ENCODE measurements around the gene DMAC2.
A peak's percentile ranks its signal among the peaks of the same experiment; 100 is the strongest.

The DMAC2 gene

DNA sequence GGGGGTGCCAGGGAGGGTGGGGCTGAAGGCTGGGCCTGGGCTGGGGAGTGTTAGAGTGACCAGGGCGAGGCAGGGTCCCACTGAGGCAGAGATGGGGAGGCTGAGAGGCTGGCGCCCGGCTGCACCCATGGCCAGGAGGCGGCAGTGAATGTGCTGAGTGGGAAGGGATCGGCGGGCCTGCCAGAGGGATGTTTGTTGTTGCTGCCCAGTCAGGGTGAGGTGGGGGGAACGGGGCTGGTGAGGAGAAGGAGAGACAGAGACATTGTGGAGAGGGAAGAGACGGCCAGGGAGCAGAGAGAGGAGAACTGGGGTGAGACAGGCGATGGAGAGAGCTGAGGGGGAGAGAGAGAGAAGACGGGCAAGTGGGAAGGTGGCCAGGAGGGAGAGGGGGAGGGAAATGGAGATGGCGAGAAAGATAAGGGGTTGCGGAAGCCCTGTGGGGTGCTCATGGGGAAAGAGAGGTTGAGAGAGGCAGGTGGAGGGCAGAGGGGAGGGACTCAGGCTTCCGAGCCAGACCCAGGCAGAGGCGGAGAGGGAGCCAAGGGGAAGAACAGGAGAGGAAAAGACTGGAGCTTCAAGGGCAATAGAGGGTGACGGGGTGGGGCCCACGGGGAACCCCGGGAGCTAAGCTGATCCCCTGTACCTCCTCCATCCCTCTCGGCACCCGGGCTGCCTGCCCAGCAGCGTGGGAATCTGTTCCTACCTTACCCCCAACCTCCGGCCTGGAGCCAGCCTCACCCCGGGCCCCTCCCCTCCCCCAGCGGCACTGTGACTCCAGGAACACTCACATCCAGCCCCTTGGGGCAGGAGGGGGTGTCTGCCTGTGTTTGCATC, 11.8 kb downstream of the DMAC2 start:
- WGBS = 12% methylated on average over 23 of the region's 23 CpGs
- H3K36me3 ChIP-seq (ENCODE audit: insufficient read depth, low read length) = peaks cover 33% of the 10 kb centered on the region
- H3K27ac ChIP-seq (ENCODE audit: low read depth, low read length) = no peak overlapping the region
- peak overlapping the region; percentile 39; the same call in 1 of the 2 replicates for H3K9ac ChIP-seq (ENCODE audit: low read depth, low read length)
- no peaks in the 10 kb centered on the region for H3K9me3 ChIP-seq (ENCODE audit: insufficient read depth, low read depth, low read length)
- H3K4me1 ChIP-seq (ENCODE audit: insufficient read depth, low read length) = peaks cover 11% of the 10 kb centered on the region
- peak overlapping the region; percentile 53 for H3K4me3 ChIP-seq (ENCODE audit: low read length)
- no peaks in the 10 kb centered on the region for H3K27me3 ChIP-seq (ENCODE audit: insufficient read depth, low read length)

DNA sequence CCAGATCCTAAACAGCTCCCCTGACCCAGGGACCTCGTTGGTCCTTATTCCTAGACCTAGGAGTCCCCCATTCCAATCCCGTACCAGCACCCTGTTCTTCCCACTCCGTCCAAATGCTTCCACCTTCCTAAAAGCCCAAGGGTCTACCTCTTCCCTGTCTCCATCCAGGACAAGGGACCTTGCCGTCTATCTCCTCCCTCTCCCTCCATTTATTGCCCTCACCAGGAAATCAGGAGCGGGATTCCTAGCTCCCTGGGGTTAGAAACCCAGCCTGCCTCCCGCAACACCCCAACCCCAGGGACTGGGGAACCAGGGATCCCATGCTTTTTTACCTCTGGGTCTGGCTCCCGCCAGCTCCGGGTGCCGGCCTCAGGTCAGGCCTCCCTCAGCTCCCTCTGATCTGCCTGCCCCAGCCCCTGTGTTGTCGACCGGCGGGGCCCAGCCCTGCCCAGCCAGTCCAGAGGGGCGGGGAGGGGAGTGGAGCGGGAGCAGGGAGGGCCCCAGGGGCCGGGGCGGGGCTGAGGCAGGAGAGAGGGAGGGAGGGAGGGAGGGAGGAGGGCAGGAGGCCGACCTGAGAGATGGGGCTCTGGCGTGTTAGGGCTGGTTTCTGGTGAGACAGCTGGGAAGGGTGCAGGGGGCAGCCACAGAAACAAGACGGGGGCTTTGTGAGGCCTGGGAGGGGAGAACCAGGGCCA, 12.6 kb downstream of the DMAC2 start, which contains the start of gene B3GNT8:
TSS of gene B3GNT8 (minus strand) at position 423 of the 695 bp plus-strand sequence. CDS start 596 bp downstream, outside the sequence.
- Histone ChIP-seq H3K4me3 (ENCODE audit: low read length) (peak within 1 kb of the TSS; percentile 57), H3K27me3 (ENCODE audit: insufficient read depth, low read length) (no peaks in the 10 kb centered on the region), H3K9ac (ENCODE audit: low read depth, low read length) (peak within 1 kb of the TSS; percentile 60), H3K27ac (ENCODE audit: low read depth, low read length) (peak within 1 kb of the TSS; percentile 51; the same call in 1 of the 2 replicates), H3K36me3 (ENCODE audit: insufficient read depth, low read length) (peaks cover 31% of the 10 kb centered on the region), H3K9me3 (ENCODE audit: insufficient read depth, low read depth, low read length) (no peaks in the 10 kb centered on the region), H3K4me1 (ENCODE audit: insufficient read depth, low read length) (peaks cover 11% of the 10 kb centered on the region)
- 8% methylated on average over 19 of the region's 19 CpGs for WGBS

DNA sequence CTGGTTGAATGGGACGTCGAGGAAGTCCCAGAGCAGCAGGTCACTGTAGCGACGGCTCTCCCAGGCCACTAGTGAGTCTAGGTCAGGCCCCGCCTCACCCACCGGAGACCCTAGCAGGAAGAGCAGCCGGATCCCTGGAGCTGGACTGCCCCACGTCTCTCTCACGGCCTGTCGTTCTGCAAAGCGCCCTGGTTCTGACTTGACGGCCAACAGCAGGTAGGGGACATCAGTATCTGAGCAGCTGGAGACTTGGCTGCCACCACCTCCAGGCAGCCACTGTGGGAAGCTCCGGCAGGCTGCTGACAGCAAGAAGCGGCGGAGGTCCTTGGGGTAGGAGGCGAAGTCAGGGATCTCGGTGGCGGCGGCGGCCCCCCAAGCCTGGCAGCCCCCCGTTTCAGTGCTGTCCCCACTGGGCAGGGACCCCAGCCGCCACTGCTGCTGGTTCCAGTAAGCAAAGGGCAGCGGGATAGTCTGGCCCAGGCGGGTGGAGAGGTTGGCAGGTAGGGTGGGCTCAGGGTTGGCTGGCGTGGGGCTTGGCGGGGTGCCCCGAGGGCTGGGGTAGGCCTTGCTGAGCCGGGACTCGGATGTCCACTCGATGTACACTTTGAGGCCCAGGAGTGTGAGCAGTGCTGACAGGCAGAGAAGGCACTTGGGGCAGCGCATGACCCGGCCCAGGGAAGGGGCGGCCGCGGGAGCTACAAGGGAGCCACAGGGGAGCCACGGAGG, 13.4 kb downstream of the DMAC2 start:
- Histone ChIP-seq H3K4me1 (ENCODE audit: insufficient read depth, low read length) (peaks cover 11% of the 10 kb centered on the region), H3K4me3 (ENCODE audit: low read length) (peak overlapping the region; percentile 57; the same call in 1 of the 2 replicates), H3K36me3 (ENCODE audit: insufficient read depth, low read length) (peaks cover 24% of the 10 kb centered on the region), H3K9ac (ENCODE audit: low read depth, low read length) (no peak overlapping the region), H3K27me3 (ENCODE audit: insufficient read depth, low read length) (no peaks in the 10 kb centered on the region), H3K27ac (ENCODE audit: low read depth, low read length) (no peak overlapping the region), H3K9me3 (ENCODE audit: insufficient read depth, low read depth, low read length) (no peaks in the 10 kb centered on the region)
- 89% methylated on average over 36 of the region's 36 CpGs for WGBS

DNA sequence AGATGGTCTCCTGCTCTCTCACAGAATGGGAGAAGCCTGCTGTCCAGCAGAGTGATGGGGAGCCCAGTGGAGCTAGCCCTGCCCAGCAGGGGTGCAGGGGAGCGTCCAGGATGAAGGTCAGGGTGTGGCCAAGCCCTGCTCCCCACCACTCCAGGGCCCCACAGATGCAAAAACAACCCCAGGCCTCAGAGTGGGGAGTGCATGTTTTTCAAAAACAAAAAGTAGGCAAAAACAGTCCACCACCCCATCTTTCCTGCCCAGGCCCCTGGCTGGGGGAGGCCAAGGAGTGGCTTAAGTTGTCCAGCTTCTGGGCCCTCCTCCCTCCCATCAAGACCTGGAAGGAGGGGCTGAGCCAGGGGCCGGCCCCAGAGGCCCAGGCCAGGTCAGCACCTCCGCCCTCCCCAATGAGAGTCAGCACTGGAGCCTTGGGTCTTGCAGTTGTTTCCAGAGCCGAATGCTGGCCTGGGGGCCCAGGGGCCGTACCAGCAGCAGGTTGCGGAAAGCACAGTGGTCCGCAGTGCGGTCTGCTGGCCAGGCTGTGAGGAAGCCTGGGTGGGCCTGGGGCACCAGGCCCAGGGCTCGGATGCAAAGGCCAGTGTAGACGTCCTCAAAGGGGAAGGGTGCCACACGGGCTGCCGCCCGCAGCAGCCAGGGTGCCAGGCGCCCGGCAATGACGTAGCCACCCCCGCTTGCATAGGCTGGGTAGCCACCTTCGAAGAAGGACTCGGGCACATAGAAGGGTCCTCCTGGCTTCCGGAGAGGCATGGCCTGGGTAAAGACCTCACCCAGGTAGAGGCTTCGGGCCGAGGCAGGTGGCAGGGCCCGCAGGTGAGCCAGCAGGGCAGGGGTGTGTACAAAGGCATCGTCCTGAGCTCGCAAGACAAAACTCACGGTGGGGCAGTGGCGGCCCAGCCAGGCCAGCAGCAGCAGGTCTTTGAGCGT, 14.3 kb downstream of the DMAC2 start:
- Histone ChIP-seq H3K27me3 (ENCODE audit: insufficient read depth, low read length) (no peaks in the 10 kb centered on the region), H3K36me3 (ENCODE audit: insufficient read depth, low read length) (peaks cover 16% of the 10 kb centered on the region), H3K4me1 (ENCODE audit: insufficient read depth, low read length) (peaks cover 11% of the 10 kb centered on the region), H3K9me3 (ENCODE audit: insufficient read depth, low read depth, low read length) (no peaks in the 10 kb centered on the region), H3K9ac (ENCODE audit: low read depth, low read length) (no peak overlapping the region), H3K27ac (ENCODE audit: low read depth, low read length) (no peak overlapping the region), H3K4me3 (ENCODE audit: low read length) (no peak overlapping the region)
- WGBS = 95% methylated on average over 28 of the region's 28 CpGs

DNA sequence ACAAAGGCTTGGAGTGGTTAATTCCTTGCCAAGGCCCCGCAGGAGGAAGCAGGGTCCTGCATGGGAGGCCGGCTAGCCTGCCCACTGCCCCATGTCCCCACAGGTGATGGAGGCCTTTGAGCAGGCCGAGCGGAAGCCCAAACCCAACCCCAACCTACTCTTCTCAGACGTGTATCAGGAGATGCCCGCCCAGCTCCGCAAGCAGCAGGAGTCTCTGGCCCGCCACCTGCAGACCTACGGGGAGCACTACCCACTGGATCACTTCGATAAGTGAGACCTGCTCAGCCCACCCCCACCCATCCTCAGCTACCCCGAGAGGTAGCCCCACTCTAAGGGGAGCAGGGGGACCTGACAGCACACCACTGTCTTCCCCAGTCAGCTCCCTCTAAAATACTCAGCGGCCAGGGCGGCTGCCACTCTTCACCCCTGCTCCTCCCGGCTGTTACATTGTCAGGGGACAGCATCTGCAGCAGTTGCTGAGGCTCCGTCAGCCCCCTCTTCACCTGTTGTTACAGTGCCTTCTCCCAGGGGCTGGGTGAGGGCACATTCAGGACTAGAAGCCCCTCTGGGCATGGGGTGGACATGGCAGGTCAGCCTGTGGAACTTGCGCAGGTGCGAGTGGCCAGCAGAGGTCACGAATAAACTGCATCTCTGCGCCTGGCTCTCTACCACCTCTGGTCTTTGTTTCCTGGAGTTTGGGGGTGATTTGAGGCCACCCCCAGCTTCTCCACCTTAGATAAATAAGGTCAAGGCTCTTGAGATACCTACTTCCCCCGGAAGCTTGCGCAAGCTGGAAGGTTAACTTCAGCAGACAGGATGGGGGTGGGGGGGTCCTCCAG, 15.2 kb downstream of the DMAC2 start:
- no peak overlapping the region for H3K4me3 ChIP-seq (ENCODE audit: low read length)
- H3K36me3 ChIP-seq (ENCODE audit: insufficient read depth, low read length) = peaks cover 24% of the 10 kb centered on the region
- H3K9ac ChIP-seq (ENCODE audit: low read depth, low read length) = no peak overlapping the region
- H3K27ac ChIP-seq (ENCODE audit: low read depth, low read length) = no peak overlapping the region
- no peaks in the 10 kb centered on the region for H3K9me3 ChIP-seq (ENCODE audit: insufficient read depth, low read depth, low read length)
- peaks cover 11% of the 10 kb centered on the region for H3K4me1 ChIP-seq (ENCODE audit: insufficient read depth, low read length)
- 90% methylated on average over 21 of the region's 21 CpGs for WGBS
- no peaks in the 10 kb centered on the region for H3K27me3 ChIP-seq (ENCODE audit: insufficient read depth, low read length)

DNA sequence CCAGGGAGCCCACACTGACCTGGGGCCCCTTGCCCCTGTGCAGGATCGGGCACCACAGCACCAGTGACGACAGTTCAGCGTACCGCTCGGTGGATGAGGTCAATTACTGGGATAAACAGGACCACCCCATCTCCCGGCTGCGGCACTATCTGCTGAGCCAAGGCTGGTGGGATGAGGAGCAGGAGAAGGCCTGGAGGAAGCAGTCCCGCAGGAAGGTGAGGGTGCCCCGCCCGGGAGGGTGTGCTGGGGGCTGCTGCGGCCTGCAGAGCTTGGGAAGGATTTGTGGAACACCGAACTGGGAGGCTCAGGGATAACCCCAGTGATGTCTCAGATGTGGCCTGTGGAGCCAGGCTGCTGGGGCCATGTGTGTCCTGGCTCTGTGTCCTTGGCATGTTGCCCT, 16.8 kb downstream of the DMAC2 start:
- Histone ChIP-seq H3K4me1 (ENCODE audit: insufficient read depth, low read length) (peaks cover 5% of the 10 kb centered on the region; the same call in 1 of the 2 replicates), H3K36me3 (ENCODE audit: insufficient read depth, low read length) (peaks cover 32% of the 10 kb centered on the region), H3K9ac (ENCODE audit: low read depth, low read length) (no peak overlapping the region), H3K4me3 (ENCODE audit: low read length) (no peak overlapping the region), H3K27me3 (ENCODE audit: insufficient read depth, low read length) (no peaks in the 10 kb centered on the region), H3K27ac (ENCODE audit: low read depth, low read length) (no peak overlapping the region), H3K9me3 (ENCODE audit: insufficient read depth, low read depth, low read length) (no peaks in the 10 kb centered on the region)
- WGBS = 94% methylated on average over 12 of the region's 12 CpGs

DNA sequence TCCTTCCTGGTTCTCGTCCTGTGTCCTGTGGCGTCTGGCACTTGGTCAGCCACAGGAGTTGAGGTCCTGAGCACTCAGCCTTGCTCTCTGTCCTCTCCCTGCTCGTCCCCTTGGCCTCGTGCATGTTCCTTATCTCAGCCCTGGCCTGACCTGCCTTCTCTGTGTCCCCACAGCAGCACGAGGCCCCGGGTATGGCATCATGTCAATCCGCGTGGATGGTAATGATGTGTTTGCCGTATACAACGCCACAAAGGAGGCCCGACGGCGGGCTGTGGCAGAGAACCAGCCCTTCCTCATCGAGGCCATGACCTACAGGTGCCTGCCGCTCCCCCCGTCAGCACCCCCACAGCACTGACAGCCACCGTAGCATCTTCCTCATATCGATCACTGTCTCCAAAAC, 17.3 kb downstream of the DMAC2 start:
- no peaks in the 10 kb centered on the region for H3K9me3 ChIP-seq (ENCODE audit: insufficient read depth, low read depth, low read length)
- 91% methylated on average over 18 of the region's 18 CpGs for WGBS
- no peak overlapping the region for H3K4me3 ChIP-seq (ENCODE audit: low read length)
- H3K4me1 ChIP-seq (ENCODE audit: insufficient read depth, low read length) = peaks cover 5% of the 10 kb centered on the region; the same call in 1 of the 2 replicates
- no peak overlapping the region for H3K9ac ChIP-seq (ENCODE audit: low read depth, low read length)
- peaks cover 32% of the 10 kb centered on the region for H3K36me3 ChIP-seq (ENCODE audit: insufficient read depth, low read length)
- no peaks in the 10 kb centered on the region for H3K27me3 ChIP-seq (ENCODE audit: insufficient read depth, low read length)
- H3K27ac ChIP-seq (ENCODE audit: low read depth, low read length) = no peak overlapping the region

DNA sequence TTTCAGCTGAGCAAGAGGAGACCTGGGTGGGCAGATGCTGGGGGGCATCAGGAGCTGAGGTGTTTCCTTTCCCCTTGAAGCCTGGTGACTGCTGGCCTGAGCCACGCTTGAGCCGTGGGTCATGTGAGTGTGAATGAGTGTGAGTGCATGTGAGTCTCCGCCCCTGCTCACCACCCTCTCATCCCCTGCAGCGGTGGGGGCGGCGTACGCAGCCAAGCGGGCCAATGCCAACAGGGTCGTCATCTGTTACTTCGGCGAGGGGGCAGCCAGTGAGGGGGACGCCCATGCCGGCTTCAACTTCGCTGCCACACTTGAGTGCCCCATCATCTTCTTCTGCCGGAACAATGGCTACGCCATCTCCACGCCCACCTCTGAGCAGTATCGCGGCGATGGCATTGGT, 17.7 kb downstream of the DMAC2 start:
- WGBS = 95% methylated on average over 20 of the region's 20 CpGs
- Histone ChIP-seq H3K27me3 (ENCODE audit: insufficient read depth, low read length) (no peaks in the 10 kb centered on the region), H3K4me3 (ENCODE audit: low read length) (no peak overlapping the region), H3K9ac (ENCODE audit: low read depth, low read length) (no peak overlapping the region), H3K9me3 (ENCODE audit: insufficient read depth, low read depth, low read length) (no peaks in the 10 kb centered on the region), H3K36me3 (ENCODE audit: insufficient read depth, low read length) (peaks cover 36% of the 10 kb centered on the region), H3K27ac (ENCODE audit: low read depth, low read length) (no peak overlapping the region), H3K4me1 (ENCODE audit: insufficient read depth, low read length) (peaks cover 5% of the 10 kb centered on the region; the same call in 1 of the 2 replicates)

DNA sequence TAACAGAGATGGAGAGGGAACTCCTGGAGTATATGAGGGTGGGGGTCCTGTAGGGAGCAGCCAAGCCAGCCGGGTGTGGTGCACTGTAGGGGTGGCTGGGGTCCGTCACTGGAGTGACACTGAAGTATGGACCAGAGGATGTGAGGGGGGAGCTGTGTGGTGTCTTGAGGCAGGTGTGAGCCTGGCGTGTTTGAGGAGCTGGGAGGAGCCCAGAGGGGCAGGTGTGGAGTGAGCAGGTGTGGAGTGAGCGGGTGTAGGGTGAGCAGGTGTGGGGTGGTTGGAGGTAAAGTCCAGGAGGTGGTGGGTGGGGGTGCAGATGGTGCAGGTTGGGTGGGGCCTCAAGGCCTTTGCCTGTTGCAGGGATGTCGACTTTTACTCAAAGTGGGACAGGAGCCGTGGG, 18.4 kb downstream of the DMAC2 start:
- Histone ChIP-seq H3K27me3 (ENCODE audit: insufficient read depth, low read length) (no peaks in the 10 kb centered on the region), H3K9ac (ENCODE audit: low read depth, low read length) (no peak overlapping the region), H3K9me3 (ENCODE audit: insufficient read depth, low read depth, low read length) (no peaks in the 10 kb centered on the region), H3K27ac (ENCODE audit: low read depth, low read length) (no peak overlapping the region), H3K36me3 (ENCODE audit: insufficient read depth, low read length) (peaks cover 39% of the 10 kb centered on the region), H3K4me3 (ENCODE audit: low read length) (no peak overlapping the region), H3K4me1 (ENCODE audit: insufficient read depth, low read length) (no peaks in the 10 kb centered on the region)
- 89% methylated on average over 6 of the region's 6 CpGs for WGBS
